Small intestine (tissue), 7 donors: Measurements from ENCODE around the gene SLC35B3. TPM values are rescaled to one million over a fixed set of nuclear protein-coding genes. Genes with fewer than 3 reads are reported as not detected.
"Not testable (repeated sequence)": the region's sequence is repeated elsewhere in the genome, so short reads cannot be mapped to it uniquely, and the experiment has no call there.

Experiments
- DNase-seq, 2 donors: peaks; one replicate each; pipeline versions ENCODE4 v3.0.0 to v3.0.0-alpha.2; 2013
- FAIRE-seq: peaks from 2 replicates; lab custom pipeline; 2012; peaks lifted over from hg19 to GRCh38; lab: Jason Lieb, UNC
- H3K27ac ChIP-seq, 3 donors: one replicate each; pipeline ENCODE4 v1.5.1; 2013; ENCODE audit warnings: low read length in 2 of 3, mild to moderate bottlenecking in 2 of 3, control low read depth in 1 of 3, inconsistent platforms in 1 of 3, low read depth in 1 of 3, moderate library complexity in 1 of 3
- H3K27me3 ChIP-seq, 3 donors: one replicate each; pipeline ENCODE4 v1.6.1; 2013; ENCODE audit warnings: low read length in 3 of 3, inconsistent platforms in 1 of 3; ENCODE audit not compliant: control insufficient read depth in 3 of 3, insufficient read depth in 3 of 3
- H3K36me3 ChIP-seq, 3 donors: one replicate each; pipeline ENCODE4 v1.6.1; 2013; ENCODE audit warnings: low read length in 3 of 3, inconsistent platforms in 1 of 3, low read depth in 1 of 3, mild to moderate bottlenecking in 1 of 3, moderate library complexity in 1 of 3; ENCODE audit not compliant: control insufficient read depth in 3 of 3, insufficient read depth in 2 of 3
- H3K4me1 ChIP-seq, 3 donors: one replicate each; pipeline ENCODE4 v1.6.1; 2013; ENCODE audit warnings: low read length in 2 of 3, inconsistent platforms in 1 of 3, low read depth in 1 of 3, mild to moderate bottlenecking in 1 of 3, moderate library complexity in 1 of 3; ENCODE audit not compliant: control insufficient read depth in 3 of 3, insufficient read depth in 2 of 3
- H3K4me3 ChIP-seq, 3 donors: one replicate each; pipeline ENCODE4 v1.5.1; 2013; ENCODE audit warnings: low read length in 3 of 3, control low read depth in 1 of 3, inconsistent platforms in 1 of 3, low read depth in 1 of 3, mild to moderate bottlenecking in 1 of 3, moderate library complexity in 1 of 3
- H3K9me3 ChIP-seq, 2 donors: one replicate each; pipeline ENCODE4 v1.6.1; 2013; ENCODE audit warnings: low read depth in 1 of 2, low read length in 1 of 2; ENCODE audit not compliant: control insufficient read depth in 2 of 2, insufficient read depth in 1 of 2
- WGBS, 3 donors: extraction: QIAGEN DNeasy Blood & Tissue Kit; methylation state at CpG; one replicate each; pipeline ENCODE4 v1.1.7; 2013; 5-methylcytosine and 5-hydroxymethylcytosine counted together
- polyA plus RNA-seq, 4 donors: library from polyadenylated mRNA; stranded (reverse) in 3 of 4; unstranded in 1 of 4; fragments of 200-250 nt in 3 of 4; fragments of 120-200 nt in 1 of 4; gene quantifications; one replicate each; pipeline versions ENCODE4 v1.2.1 to v1.2.3, GENCODE V29; 2013
- donor health status: healthy with polysubstance abuse.
- donor health status: control.
- donor health status: control.
- donor health status: Bipolar disorder and iron deficiency.
- donor health status: healthy.

SLC35B3 gene
- polyA plus RNA-seq, 4 donors, result 18.6 to 35.0 (median 20.3) TPM

DNA sequence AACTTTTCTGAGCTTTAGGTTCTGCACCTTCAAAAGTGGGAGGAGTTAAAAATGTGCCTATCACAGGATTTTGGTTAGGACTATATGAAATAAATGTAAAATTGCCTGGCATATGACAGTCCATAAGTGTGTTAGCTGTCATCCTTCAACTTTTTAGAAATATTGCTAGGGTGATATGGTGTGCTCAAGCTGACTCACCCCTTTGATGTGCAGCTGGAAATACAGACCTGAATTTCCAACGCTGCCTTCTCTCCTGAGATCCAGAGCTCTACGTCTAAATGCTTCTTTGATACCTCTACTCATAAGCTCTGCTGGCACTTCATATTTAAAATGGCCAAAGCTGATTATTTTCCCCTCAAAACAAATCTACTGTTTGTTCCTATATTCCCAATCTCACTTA lies 2.7 kb downstream of the SLC35B3 start:
- Histone ChIP-seq H3K4me1 (peaks cover 0 to 7% (median 2%) of the 10 kb centered on the region in 3 donors), H3K4me3 (no peak overlapping the region), H3K36me3 (no peaks in the 10 kb centered on the region), H3K27me3 (no peaks in the 10 kb centered on the region), H3K9me3 (no peaks in the 10 kb centered on the region), H3K27ac (no peak overlapping the region)
- no peak for FAIRE-seq
- DNase-seq, result no peak
- WGBS, 3 donors, result 90 to 98% (median 96%) methylated on average over 2 of the region's 2 CpGs

GRCh38 chr6:8429821-8430220 lies 5.5 kb downstream of the SLC35B3 start:
- no peaks in the 10 kb centered on the region for H3K9me3 ChIP-seq
- WGBS, 3 donors, result 84 to 89% (median 84%) methylated on average over 2 of the region's 2 CpGs
- peaks cover 0 to 7% (median 2%) of the 10 kb centered on the region in 3 donors for H3K4me1 ChIP-seq
- H3K36me3 ChIP-seq, result peaks cover 0 to 4% (median 3%) of the 10 kb centered on the region in 3 donors
- no peak overlapping the region for H3K27ac ChIP-seq
- FAIRE-seq (no peak), DNase-seq (no peak)
- no peak overlapping the region for H3K4me3 ChIP-seq
- H3K27me3 ChIP-seq, result no peaks in the 10 kb centered on the region

GRCh38 chr6:8426544-8426943 lies 8.8 kb downstream of the SLC35B3 start:
- not testable (repeated sequence) for FAIRE-seq, H3K9me3 ChIP-seq, H3K27ac ChIP-seq, H3K4me1 ChIP-seq, H3K27me3 ChIP-seq, DNase-seq, H3K4me3 ChIP-seq, H3K36me3 ChIP-seq
- WGBS, 3 donors, result 93 to 98% (median 97%) methylated on average over 2 of the region's 2 CpGs

- peaks cover 2 to 15% (median 9%) of the 10 kb centered on the region in 3 donors for H3K36me3 ChIP-seq
- DNase-seq (no peak), FAIRE-seq (no peak)
- no peaks in the 10 kb centered on the region for H3K4me1 ChIP-seq
- 91 to 97% (median 97%) methylated on average over 3 of the region's 3 CpGs for WGBS, 3 donors
- H3K27ac ChIP-seq, result no peak overlapping the region
- H3K27me3 ChIP-seq, result no peaks in the 10 kb centered on the region
- H3K9me3 ChIP-seq, result no peaks in the 10 kb centered on the region
- H3K4me3 ChIP-seq, result no peak overlapping the region
These were observed 15.2 kb downstream of the SLC35B3 start for GRCh38 chr6:8420031-8420588.

DNA sequence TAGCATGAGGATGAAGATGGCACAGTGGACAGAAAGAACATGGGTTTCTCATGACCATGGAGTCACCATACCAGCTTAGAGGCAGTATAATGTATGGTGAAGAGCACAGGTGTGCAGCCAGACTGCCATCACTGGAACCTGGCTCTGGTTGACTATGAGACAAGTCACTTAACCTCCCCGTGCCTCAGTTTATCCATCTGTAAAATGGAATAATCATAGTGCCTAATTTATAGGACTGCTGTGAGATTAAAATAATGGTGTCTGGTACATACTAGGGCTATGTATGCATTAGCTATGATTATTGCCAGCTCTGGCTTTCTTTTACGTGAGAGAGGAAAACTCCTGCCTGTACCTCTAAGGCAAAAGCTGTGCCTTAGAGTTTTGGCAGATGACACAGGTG lies 19.4 kb downstream of the SLC35B3 start:
- peaks cover 2 to 20% (median 9%) of the 10 kb centered on the region in 3 donors for H3K36me3 ChIP-seq
- no peak for FAIRE-seq

GRCh38 chr6:8415280-8415679 lies 20.1 kb downstream of the SLC35B3 start:
- H3K36me3 ChIP-seq, result peaks cover 0 to 20% (median 9%) of the 10 kb centered on the region in 3 donors

More for the DNA sequence above, 19.4 kb downstream of the SLC35B3 start:
- H3K9me3 ChIP-seq, result no peaks in the 10 kb centered on the region
- 96 to 100% (median 100%) methylated on average over 2 of the region's 2 CpGs for WGBS, 3 donors
- no peaks in the 10 kb centered on the region for H3K4me1 ChIP-seq
- no peak overlapping the region for H3K4me3 ChIP-seq
- DNase-seq, result no peak
- no peaks in the 10 kb centered on the region for H3K27me3 ChIP-seq
- no peak overlapping the region for H3K27ac ChIP-seq

DNA sequence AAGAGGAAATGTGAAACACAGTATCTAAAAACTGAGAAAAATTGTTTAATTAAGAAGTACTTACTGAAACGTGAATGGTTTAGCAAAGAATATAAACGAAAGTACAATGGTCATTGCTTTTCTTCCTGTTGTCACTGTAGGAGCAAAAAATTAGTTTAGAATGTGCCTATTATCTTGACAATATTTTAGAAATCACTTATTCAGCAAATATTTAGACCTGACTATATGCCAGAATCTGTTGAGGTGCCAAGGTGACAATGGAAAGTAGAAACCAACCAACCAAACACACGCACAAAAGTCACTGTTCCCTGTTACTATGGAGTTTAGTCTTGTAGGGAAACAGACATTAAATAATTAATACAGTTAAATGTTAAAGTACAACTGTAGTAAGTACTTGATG lies 20.5 kb downstream of the SLC35B3 start:
- no peaks in the 10 kb centered on the region for H3K27me3 ChIP-seq
- H3K27ac ChIP-seq, result no peak overlapping the region
- FAIRE-seq (no peak), DNase-seq (no peak)
- WGBS, 3 donors, result 87 to 92% (median 92%) methylated on average over 3 of the region's 3 CpGs
- H3K9me3 ChIP-seq, result no peaks in the 10 kb centered on the region
- H3K4me1 ChIP-seq, result no peaks in the 10 kb centered on the region
- no peak overlapping the region for H3K4me3 ChIP-seq
- peaks cover 0 to 20% (median 9%) of the 10 kb centered on the region in 3 donors for H3K36me3 ChIP-seq

More at GRCh38 chr6:8415280-8415679, 20.1 kb downstream of the SLC35B3 start:
- no peaks in the 10 kb centered on the region for H3K27me3 ChIP-seq
- H3K4me1 ChIP-seq, result no peaks in the 10 kb centered on the region
- DNase-seq, result no peak
- H3K27ac ChIP-seq, result no peak overlapping the region
- 88 to 99% (median 96%) methylated on average over 3 of the region's 3 CpGs for WGBS, 3 donors
- no peaks in the 10 kb centered on the region for H3K9me3 ChIP-seq
- H3K4me3 ChIP-seq, result no peak overlapping the region
- FAIRE-seq, result no peak

DNA sequence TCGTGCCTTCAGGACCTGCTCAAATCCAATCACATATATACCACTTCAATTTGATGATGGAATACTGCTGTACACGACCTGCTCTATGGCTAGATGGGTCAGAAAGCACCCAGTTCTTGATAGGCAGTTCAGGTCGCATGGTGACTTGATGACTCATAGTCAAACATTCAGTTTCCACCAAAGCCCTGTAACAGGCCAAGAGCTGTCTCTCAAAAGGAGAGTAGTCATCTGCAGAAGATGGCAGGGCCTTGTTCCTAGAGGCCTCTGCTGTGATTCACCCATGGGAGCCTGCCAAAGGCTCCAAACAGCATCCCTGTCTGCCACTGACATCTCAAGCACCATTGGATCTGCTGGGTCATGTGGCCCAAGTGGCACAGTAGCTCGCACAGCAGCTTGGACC lies 29.4 kb downstream of the SLC35B3 start:
- H3K27me3 ChIP-seq, H3K36me3 ChIP-seq, H3K4me3 ChIP-seq, H3K27ac ChIP-seq, H3K4me1 ChIP-seq, H3K9me3 ChIP-seq, FAIRE-seq, DNase-seq: not testable (repeated sequence)
- WGBS, 3 donors, result 75 to 81% (median 80%) methylated on average over 4 of the region's 4 CpGs

- H3K9me3 ChIP-seq, result no peaks in the 10 kb centered on the region
- H3K4me1 ChIP-seq, result no peaks in the 10 kb centered on the region
- DNase-seq (no peak), FAIRE-seq (no peak)
- H3K27me3 ChIP-seq, result no peaks in the 10 kb centered on the region
- WGBS, 3 donors, result 92 to 97% (median 92%) methylated on average over 1 of the region's 1 CpG
- no peak overlapping the region for H3K27ac ChIP-seq
- H3K4me3 ChIP-seq, result no peak overlapping the region
- H3K36me3 ChIP-seq, result no peaks in the 10 kb centered on the region
These were observed 32.8 kb downstream of the SLC35B3 start for GRCh38 chr6:8402546-8402945.
